Nasal cavity respiratory epithelium epithelial cell of viscerocranial mucosa (primary cell): Measurements from ENCODE around the gene AGFG2. TPM values are rescaled to one million over a fixed set of nuclear protein-coding genes. Genes with fewer than 3 reads are reported as not detected.

Experiments
- total RNA-seq: library from RNA; depleted of rRNA; stranded (reverse); fragments of >200 nt; gene quantifications from 2 replicates; pipeline ENCODE4 v1.2.3, GENCODE V29; 2014

The AGFG2 gene, protein sequence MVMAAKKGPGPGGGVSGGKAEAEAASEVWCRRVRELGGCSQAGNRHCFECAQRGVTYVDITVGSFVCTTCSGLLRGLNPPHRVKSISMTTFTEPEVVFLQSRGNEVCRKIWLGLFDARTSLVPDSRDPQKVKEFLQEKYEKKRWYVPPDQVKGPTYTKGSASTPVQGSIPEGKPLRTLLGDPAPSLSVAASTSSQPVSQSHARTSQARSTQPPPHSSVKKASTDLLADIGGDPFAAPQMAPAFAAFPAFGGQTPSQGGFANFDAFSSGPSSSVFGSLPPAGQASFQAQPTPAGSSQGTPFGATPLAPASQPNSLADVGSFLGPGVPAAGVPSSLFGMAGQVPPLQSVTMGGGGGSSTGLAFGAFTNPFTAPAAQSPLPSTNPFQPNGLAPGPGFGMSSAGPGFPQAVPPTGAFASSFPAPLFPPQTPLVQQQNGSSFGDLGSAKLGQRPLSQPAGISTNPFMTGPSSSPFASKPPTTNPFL
- 3.4 and 6.7 TPM in 2 replicates for total RNA-seq

DNA sequence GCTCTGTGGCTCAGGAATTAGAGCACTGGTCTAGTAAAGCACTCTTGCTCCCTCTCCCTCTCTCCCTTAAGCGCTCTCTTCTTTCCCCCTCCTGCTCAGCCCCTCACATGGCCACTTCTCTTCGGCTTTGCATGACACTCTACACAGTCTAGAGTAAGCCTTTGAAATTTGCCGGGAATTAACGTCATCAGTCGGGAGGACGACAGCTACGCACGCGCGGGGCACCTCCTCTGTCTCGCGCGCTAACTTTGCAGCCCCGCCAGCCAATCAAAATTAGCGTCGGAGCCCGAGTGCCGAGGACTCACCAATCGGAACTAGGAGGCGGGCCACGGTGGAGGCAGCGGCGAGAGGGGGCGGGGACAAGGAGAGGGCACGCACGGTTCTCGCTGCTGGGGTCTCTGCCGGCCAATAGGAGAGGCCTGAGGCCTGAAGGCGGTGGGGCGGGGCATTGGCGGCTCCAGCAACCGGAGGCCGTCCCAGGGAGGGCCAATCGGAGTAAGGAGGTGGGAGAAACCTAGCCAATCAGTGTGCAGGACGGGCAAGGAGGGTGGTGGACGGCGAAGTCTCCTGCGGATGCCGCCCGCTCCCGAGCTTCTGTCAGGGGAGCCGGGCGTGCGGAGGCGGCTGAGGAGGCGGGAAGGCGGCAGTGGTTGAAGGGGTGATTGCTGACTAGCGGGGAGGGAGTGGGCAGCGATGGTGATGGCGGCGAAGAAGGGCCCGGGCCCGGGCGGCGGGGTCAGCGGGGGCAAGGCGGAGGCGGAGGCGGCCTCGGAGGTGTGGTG is at the start of gene AGFG2:
Gene AGFG2 (plus strand): TSS at position 550 of the 782 bp plus-strand sequence. CDS start 144 bp downstream, at position 694.

GRCh38 chr7:100573691-100574361 is 34.8 kb downstream of the AGFG2 start, which contains the start of gene SAP25:
Gene SAP25, minus strand, starts transcription at chr7:100573900. Its CDS starts 158 bp downstream, at chr7:100573742.

GRCh38 chr7:100585511-100586265 is 46.7 kb downstream of the AGFG2 start, which contains the start of gene LRCH4:
Gene LRCH4, minus strand, starts transcription at chr7:100586129. Its CDS starts 29 bp downstream, at chr7:100586100.

GRCh38 chr7:100586266-100587025 is 47.4 kb downstream of the AGFG2 start, which contains the start of gene FBXO24:
Gene FBXO24, plus strand, starts transcription at chr7:100586328. Its CDS starts 298 bp downstream, at chr7:100586626.

DNA sequence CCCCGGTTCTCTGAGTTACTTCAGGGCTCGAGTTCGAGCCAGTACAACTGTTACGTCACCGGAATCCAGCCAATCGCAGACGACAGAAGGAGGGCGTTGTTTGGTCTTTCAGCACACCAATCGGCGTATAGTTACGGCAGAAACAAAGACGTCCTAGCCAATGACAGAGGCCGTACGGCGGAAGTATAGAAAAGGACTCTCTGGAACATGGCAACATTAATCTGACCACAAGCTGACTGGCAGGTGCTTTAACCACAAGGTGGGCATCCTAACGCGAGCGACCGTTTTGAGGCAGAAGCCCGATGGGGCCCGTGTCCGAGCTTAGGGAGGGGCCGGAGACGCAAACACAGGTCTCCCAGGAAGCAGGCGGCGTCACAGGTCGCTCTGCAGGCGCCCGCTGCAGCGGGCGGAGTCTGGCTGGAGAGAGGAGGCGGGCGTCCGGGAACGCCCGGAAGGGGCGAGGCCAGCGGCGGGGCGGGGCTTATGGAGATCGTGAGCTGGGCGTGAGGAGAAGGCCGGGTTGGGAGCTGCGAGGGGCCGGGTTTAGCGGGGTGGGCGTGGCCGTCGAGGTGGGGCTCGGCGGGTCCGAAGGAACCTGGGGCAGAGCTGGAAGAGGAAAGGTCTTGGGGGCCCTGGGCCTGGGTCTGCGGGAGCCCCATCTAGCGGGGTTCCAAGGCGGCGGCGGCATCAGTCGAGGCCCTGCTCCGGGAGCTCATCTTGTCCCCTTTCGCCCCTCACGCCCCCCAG is 73.2 kb downstream of the AGFG2 start, which contains the start of gene MOSPD3:
Gene MOSPD3 (plus strand): TSS at position 558 of the 747 bp plus-strand sequence. CDS start 252 bp downstream, outside the sequence.

Other genes starting within 250 kb of the AGFG2 start
- gene SPDYE3, start 231.5 kb upstream of the AGFG2 start, total RNA-seq, result not detected in 2 replicates
- 2.7 and 9.3 TPM in 2 replicates for gene PILRB, start 181.1 kb upstream of the AGFG2 start, total RNA-seq
- gene PILRA, start 165.7 kb upstream of the AGFG2 start, total RNA-seq, result under 0.01 and 0.14 TPM in 2 replicates
- 3.3 and 5.5 TPM in 2 replicates for gene ZCWPW1, start 110.5 kb upstream of the AGFG2 start, total RNA-seq
- 24.7 and 27.3 TPM in 2 replicates for gene MEPCE, start 109.4 kb upstream of the AGFG2 start, total RNA-seq
- gene PPP1R35, start 102.7 kb upstream of the AGFG2 start, total RNA-seq, result 13.9 and 33.2 TPM in 2 replicates
- gene SPACDR, start 74.9 kb upstream of the AGFG2 start, total RNA-seq, result 0.34 and 0.43 TPM in 2 replicates
- 12.0 and 22.6 TPM in 2 replicates for gene TSC22D4, start 60.0 kb upstream of the AGFG2 start, total RNA-seq
- gene NYAP1, start 55.3 kb upstream of the AGFG2 start, total RNA-seq, result 0.34 and 0.64 TPM in 2 replicates
- gene SAP25, start 34.7 kb downstream of the AGFG2 start, total RNA-seq, result not detected in 2 replicates
- gene LRCH4, start 46.9 kb downstream of the AGFG2 start, total RNA-seq, result 5.1 and 8.5 TPM in 2 replicates
- gene FBXO24, start 47.1 kb downstream of the AGFG2 start, total RNA-seq, result 0.21 and 0.34 TPM in 2 replicates
- 0.57 TPM in 1 of 2 replicates, not detected in the other for gene PCOLCE, start 63.2 kb downstream of the AGFG2 start, total RNA-seq
- 1.0 and 3.1 TPM in 2 replicates for gene MOSPD3, start 73.3 kb downstream of the AGFG2 start, total RNA-seq
- under 0.01 and 0.14 TPM in 2 replicates for gene TFR2, start 102.3 kb downstream of the AGFG2 start, total RNA-seq
- not detected in 2 replicates for gene ACTL6B, start 117.2 kb downstream of the AGFG2 start, total RNA-seq
- gene GNB2, start 134.5 kb downstream of the AGFG2 start, total RNA-seq, result 82.7 and 130 TPM in 2 replicates
- 10.3 and 16.4 TPM in 2 replicates for gene GIGYF1, start 155.0 kb downstream of the AGFG2 start, total RNA-seq
- gene POP7, start 166.9 kb downstream of the AGFG2 start, total RNA-seq, result 32.2 and 39.6 TPM in 2 replicates
- not detected in 2 replicates for gene EPO, start 181.3 kb downstream of the AGFG2 start, total RNA-seq
- gene ZAN, start 194.4 kb downstream of the AGFG2 start, total RNA-seq, result not detected in 2 replicates